ENCODE data around the gene FMN1.

- no peak for TF ChIP-seq CTCF (IDR thresholded peaks at IDR 0.05; ENCODE audit: low read depth, low read length, poor library complexity, severe bottlenecking)
- no peak for TF ChIP-seq EZH2phosphoT487 (IDR thresholded peaks at IDR 0.05; ENCODE audit: borderline replicate concordance, low read length)
Measured at GRCh38 chr15:32766101-32766500, 428.4 kb downstream of the FMN1 start.

All from DOHH2 (cell line).